ENCODE measurements around the gene TIMP1.

The TIMP1 gene

GRCh38 chrX:47608130-47608810, 26.0 kb downstream of the TIMP1 start:
- H3K36me3 ChIP-seq (ENCODE audit: insufficient read depth, insufficient read length, low read length), result no peaks in the 10 kb centered on the region
- peaks cover 5% of the 10 kb centered on the region for H3K4me1 ChIP-seq (ENCODE audit: insufficient read depth, insufficient read length)
- no peak overlapping the region for H3K4me3 ChIP-seq (ENCODE audit: insufficient read length, low read depth)
- no peak for TF ChIP-seq SUZ12 (IDR thresholded peaks at IDR 0.05; ENCODE audit: extremely low read depth, insufficient read depth, insufficient read length)
- no peak for TF ChIP-seq YY1 (IDR thresholded peaks at IDR 0.05; ENCODE audit: insufficient read depth, insufficient read length)
- TF ChIP-seq ZNF274 (IDR thresholded peaks at IDR 0.05; ENCODE audit: low read depth, low read length), result no peak
- H3K9ac ChIP-seq (ENCODE audit: insufficient read length, low read depth), result no peak overlapping the region
- DNase-seq (ENCODE audit: low read depth, low spot score), result peak; percentile 50
- no peaks in the 10 kb centered on the region for H3K9me3 ChIP-seq (ENCODE audit: insufficient read depth, low read length)
- no peaks in the 10 kb centered on the region for H3K27me3 ChIP-seq (ENCODE audit: insufficient read depth, insufficient read length)

GRCh38 chrX:47610511-47610910, 28.3 kb downstream of the TIMP1 start:
- no peak for TF ChIP-seq SUZ12 (IDR thresholded peaks at IDR 0.05; ENCODE audit: extremely low read depth, insufficient read depth, insufficient read length)
- TF ChIP-seq ZNF274 (IDR thresholded peaks at IDR 0.05; ENCODE audit: low read depth, low read length), result no peak
- TF ChIP-seq YY1 (IDR thresholded peaks at IDR 0.05; ENCODE audit: insufficient read depth, insufficient read length), result no peak
- Histone ChIP-seq H3K36me3 (ENCODE audit: insufficient read depth, insufficient read length, low read length) (no peaks in the 10 kb centered on the region), H3K9ac (ENCODE audit: insufficient read length, low read depth) (no peak overlapping the region), H3K9me3 (ENCODE audit: insufficient read depth, low read length) (no peaks in the 10 kb centered on the region), H3K4me1 (ENCODE audit: insufficient read depth, insufficient read length) (peaks cover 5% of the 10 kb centered on the region), H3K27me3 (ENCODE audit: insufficient read depth, insufficient read length) (no peaks in the 10 kb centered on the region), H3K4me3 (ENCODE audit: insufficient read length, low read depth) (no peak overlapping the region)
- DNase-seq (ENCODE audit: low read depth, low spot score), result no peak

GRCh38 chrX:47611489-47611888, 29.3 kb downstream of the TIMP1 start:
- Histone ChIP-seq H3K9me3 (ENCODE audit: insufficient read depth, low read length) (no peaks in the 10 kb centered on the region), H3K36me3 (ENCODE audit: insufficient read depth, insufficient read length, low read length) (no peaks in the 10 kb centered on the region), H3K27me3 (ENCODE audit: insufficient read depth, insufficient read length) (no peaks in the 10 kb centered on the region), H3K4me1 (ENCODE audit: insufficient read depth, insufficient read length) (peaks cover 5% of the 10 kb centered on the region), H3K9ac (ENCODE audit: insufficient read length, low read depth) (no peak overlapping the region), H3K4me3 (ENCODE audit: insufficient read length, low read depth) (no peak overlapping the region)
- no peak for TF ChIP-seq YY1 (IDR thresholded peaks at IDR 0.05; ENCODE audit: insufficient read depth, insufficient read length)
- DNase-seq (ENCODE audit: low read depth, low spot score), result no peak

GRCh38 chrX:47611926-47612325, 29.7 kb downstream of the TIMP1 start:
- Histone ChIP-seq H3K27me3 (ENCODE audit: insufficient read depth, insufficient read length) (no peaks in the 10 kb centered on the region), H3K9ac (ENCODE audit: insufficient read length, low read depth) (no peak overlapping the region), H3K36me3 (ENCODE audit: insufficient read depth, insufficient read length, low read length) (no peaks in the 10 kb centered on the region), H3K4me3 (ENCODE audit: insufficient read length, low read depth) (no peak overlapping the region), H3K9me3 (ENCODE audit: insufficient read depth, low read length) (no peaks in the 10 kb centered on the region), H3K4me1 (ENCODE audit: insufficient read depth, insufficient read length) (peaks cover 5% of the 10 kb centered on the region)
- TF ChIP-seq YY1 (IDR thresholded peaks at IDR 0.05; ENCODE audit: insufficient read depth, insufficient read length) (no peak), SUZ12 (IDR thresholded peaks at IDR 0.05; ENCODE audit: extremely low read depth, insufficient read depth, insufficient read length) (no peak), ZNF274 (IDR thresholded peaks at IDR 0.05; ENCODE audit: low read depth, low read length) (no peak)
- no peak for DNase-seq (ENCODE audit: low read depth, low spot score)

GRCh38 chrX:47612418-47612817, 30.2 kb downstream of the TIMP1 start:
- no peak for TF ChIP-seq SUZ12 (IDR thresholded peaks at IDR 0.05; ENCODE audit: extremely low read depth, insufficient read depth, insufficient read length)
- H3K4me1 ChIP-seq (ENCODE audit: insufficient read depth, insufficient read length), result peaks cover 5% of the 10 kb centered on the region
- no peak overlapping the region for H3K9ac ChIP-seq (ENCODE audit: insufficient read length, low read depth)
- DNase-seq (ENCODE audit: low read depth, low spot score), result no peak
- no peaks in the 10 kb centered on the region for H3K36me3 ChIP-seq (ENCODE audit: insufficient read depth, insufficient read length, low read length)
- H3K4me3 ChIP-seq (ENCODE audit: insufficient read length, low read depth), result no peak overlapping the region
- H3K27me3 ChIP-seq (ENCODE audit: insufficient read depth, insufficient read length), result no peaks in the 10 kb centered on the region
- H3K9me3 ChIP-seq (ENCODE audit: insufficient read depth, low read length), result no peaks in the 10 kb centered on the region

GRCh38 chrX:47613082-47613481, 30.8 kb downstream of the TIMP1 start:
- H3K4me3 ChIP-seq (ENCODE audit: insufficient read length, low read depth), result no peak overlapping the region
- peaks cover 6% of the 10 kb centered on the region for H3K27me3 ChIP-seq (ENCODE audit: insufficient read depth, insufficient read length)
- H3K36me3 ChIP-seq (ENCODE audit: insufficient read depth, insufficient read length, low read length), result no peaks in the 10 kb centered on the region
- no peak for DNase-seq (ENCODE audit: low read depth, low spot score)
- peaks cover 5% of the 10 kb centered on the region for H3K4me1 ChIP-seq (ENCODE audit: insufficient read depth, insufficient read length)
- TF ChIP-seq SUZ12 (IDR thresholded peaks at IDR 0.05; ENCODE audit: extremely low read depth, insufficient read depth, insufficient read length) (no peak), YY1 (IDR thresholded peaks at IDR 0.05; ENCODE audit: insufficient read depth, insufficient read length) (no peak), ZNF274 (IDR thresholded peaks at IDR 0.05; ENCODE audit: low read depth, low read length) (no peak)
- H3K9me3 ChIP-seq (ENCODE audit: insufficient read depth, low read length), result no peaks in the 10 kb centered on the region
- no peak overlapping the region for H3K9ac ChIP-seq (ENCODE audit: insufficient read length, low read depth)

- Histone ChIP-seq H3K27me3 (ENCODE audit: insufficient read depth, insufficient read length) (peaks cover 19% of the 10 kb centered on the region), H3K36me3 (ENCODE audit: insufficient read depth, insufficient read length, low read length) (no peaks in the 10 kb centered on the region)
- DNase-seq (ENCODE audit: low read depth, low spot score), result no peak
Measured at GRCh38 chrX:47614618-47615017, 32.4 kb downstream of the TIMP1 start.

More at GRCh38 chrX:47614618-47615017, 32.4 kb downstream of the TIMP1 start:
- H3K4me1 ChIP-seq (ENCODE audit: insufficient read depth, insufficient read length), result no peaks in the 10 kb centered on the region
- H3K4me3 ChIP-seq (ENCODE audit: insufficient read length, low read depth), result no peak overlapping the region
- no peak overlapping the region for H3K9ac ChIP-seq (ENCODE audit: insufficient read length, low read depth)
- no peak for TF ChIP-seq YY1 (IDR thresholded peaks at IDR 0.05; ENCODE audit: insufficient read depth, insufficient read length)
- TF ChIP-seq ZNF274 (IDR thresholded peaks at IDR 0.05; ENCODE audit: low read depth, low read length), result no peak
- TF ChIP-seq SUZ12 (IDR thresholded peaks at IDR 0.05; ENCODE audit: extremely low read depth, insufficient read depth, insufficient read length), result no peak
- H3K9me3 ChIP-seq (ENCODE audit: insufficient read depth, low read length), result no peaks in the 10 kb centered on the region

All from NT2/D1 (cell line).